SK-N-SH (cell line): ENCODE measurements around the gene TMEM97. TPM values are rescaled to one million over a fixed set of nuclear protein-coding genes. Genes with fewer than 3 reads are reported as not detected.

Experiments
- CTCF ChIA-PET: fragments of 300-600, 350-600 bp; formaldehyde crosslinking; extraction: SDS; loops from one replicate; lab custom pipeline; 2021; lab: Yijun Ruan, JAX
- POLR2A ChIA-PET: fragments of 350-600 bp; sonication (Branson Sonifier 250); formaldehyde crosslinking; extraction: SDS; loops from one replicate; lab custom pipeline; 2020; ENCODE audit warnings: antibody characterized with exemption, inconsistent platforms; lab: Yijun Ruan, JAX
- DNase-seq: peaks from one replicate; pipeline ENCODE4 v3.0.0; 2012
- H2AFZ ChIP-seq: fragments of 200-600 bp; sonication (generic); 2 replicates; pipeline ENCODE4 v1.8.1; 2016; ENCODE audit warnings: antibody characterized with exemption, mild to moderate bottlenecking, low read depth
- H3F3A ChIP-seq: fragments of 200-600 bp; sonication (generic); replicated peaks from 2 replicates; pipeline ENCODE3; 2016; ENCODE audit warnings: antibody characterized with exemption, mild to moderate bottlenecking; ENCODE audit not compliant: insufficient read depth
- H3K27ac ChIP-seq, 2 experiments: fragments of 200-500 bp in 1 of 2; fragments of 200-600 bp in 1 of 2; sonication (Bioruptor generic) in 1 of 2; sonication (generic), shearing (Covaris generic) in 1 of 2; 2 replicates each; pipeline versions ENCODE4 v1.5.1 to v1.6.1; 2014 to 2016; ENCODE audit warnings: low read depth in 2 of 2, inconsistent platforms in 1 of 2, low read length in 1 of 2, mild to moderate bottlenecking in 1 of 2, mixed read lengths in 1 of 2
- H3K27me3 ChIP-seq: fragments of 200-600 bp; sonication (generic), shearing (Covaris generic); 2 replicates; pipeline ENCODE4 v1.6.1; 2016; ENCODE audit warnings: mixed run types; ENCODE audit not compliant: insufficient read depth
- H3K36me3 ChIP-seq, 2 experiments: fragments of 200-500 bp in 1 of 2; fragments of 200-600 bp in 1 of 2; sonication (Bioruptor generic) in 1 of 2; sonication (generic) in 1 of 2; replicated peaks in 1 of 2; 2 replicates each; pipeline versions ENCODE3 to v1.5.1; 2014 to 2016; ENCODE audit warnings: low read length in 1 of 2, mild to moderate bottlenecking in 1 of 2; ENCODE audit not compliant: insufficient read depth in 2 of 2, control insufficient read depth in 1 of 2
- H3K4me1 ChIP-seq, 2 experiments: fragments of 200-500 bp in 1 of 2; fragments of 200-600 bp in 1 of 2; sonication (Bioruptor generic) in 1 of 2; sonication (generic), shearing (Covaris generic) in 1 of 2; 2 replicates each; pipeline versions ENCODE4 v1.5.1 to v1.6.1; 2014 to 2016; ENCODE audit warnings: low read depth in 1 of 2, low read length in 1 of 2, mixed run types in 1 of 2; ENCODE audit not compliant: insufficient read depth in 2 of 2, control insufficient read depth in 1 of 2
- H3K4me2 ChIP-seq: fragments of 200-600 bp; sonication (generic), shearing (Covaris generic); 2 replicates; pipeline ENCODE4 v1.6.1; 2017; ENCODE audit warnings: mixed run types
- H3K4me3 ChIP-seq, 2 experiments: fragments of 200-500 bp in 1 of 2; fragments of 200-600 bp in 1 of 2; sonication (Bioruptor generic) in 1 of 2; sonication (generic), shearing (Covaris generic) in 1 of 2; 2 replicates each; pipeline versions ENCODE4 v1.5.1 to v1.8.1; 2014 to 2016; ENCODE audit warnings: low read depth in 2 of 2, inconsistent platforms in 1 of 2, low read length in 1 of 2, mild to moderate bottlenecking in 1 of 2, mixed read lengths in 1 of 2, moderate library complexity in 1 of 2
- H3K79me2 ChIP-seq: fragments of 200-600 bp; sonication (generic); 2 replicates; pipeline ENCODE4 v1.8.1; 2017; ENCODE audit warnings: mild to moderate bottlenecking; ENCODE audit not compliant: insufficient read depth
- H3K9ac ChIP-seq: fragments of 200-600 bp; sonication (generic); 2 replicates; pipeline ENCODE4 v1.6.1; 2017; ENCODE audit warnings: mixed run types
- H3K9me2 ChIP-seq: fragments of 200-600 bp; sonication (generic); 2 replicates; pipeline ENCODE4 v1.6.1; 2017; ENCODE audit warnings: mixed run types
- H3K9me3 ChIP-seq: fragments of 200-600 bp; sonication (generic); 2 replicates; pipeline ENCODE4 v1.6.1; 2017; ENCODE audit warnings: mixed run types, mild to moderate bottlenecking, moderate library complexity
- H4K20me1 ChIP-seq: fragments of 200-600 bp; sonication (generic); 2 replicates; pipeline ENCODE4 v1.6.1; 2017; ENCODE audit warnings: mild to moderate bottlenecking, mixed run types; ENCODE audit not compliant: insufficient read depth
- CTCF ChIP-seq: fragments of 200-600 bp; sonication (generic); IDR thresholded peaks from 2 replicates; pipeline ENCODE4 v1.6.1; 2017; ENCODE audit warnings: antibody characterized with exemption, mild to moderate bottlenecking, moderate library complexity
- ELF1 ChIP-seq: IDR thresholded peaks from 2 replicates; pipeline ENCODE4 v1.4.0; 2012
- FOSL2 ChIP-seq: IDR thresholded peaks from 2 replicates; pipeline ENCODE4 v1.4.0; 2012; ENCODE audit warnings: low read depth, mild to moderate bottlenecking, moderate library complexity, borderline replicate concordance
- IRF3 ChIP-seq: fragments of 150-350 bp; IDR thresholded peaks from 2 replicates; pipeline ENCODE4 v1.6.1; 2016; ENCODE audit warnings: mild to moderate bottlenecking, low read depth, low read length
- MAX ChIP-seq: IDR thresholded peaks from 2 replicates; pipeline ENCODE4 v1.4.0; 2012; ENCODE audit warnings: low read depth
- MEF2A ChIP-seq: IDR thresholded peaks from 2 replicates; pipeline ENCODE4 v1.4.0; 2012; ENCODE audit warnings: low read depth, borderline replicate concordance
- WGBS: methylation state at CpG from one replicate; pipeline ENCODE4 v1.1.6; 2017; ENCODE audit warnings: low lambda C conversion rate; 5-methylcytosine and 5-hydroxymethylcytosine counted together
- polyA plus RNA-seq, 3 experiments: library from polyadenylated mRNA; depleted of rRNA; stranded (reverse); fragments of >200 nt; gene quantifications; 2 replicates each; pipeline ENCODE4 v1.2.3, GENCODE V29; 2012

Gene TMEM97
- polyA plus RNA-seq, 1 of the 3 experiments (the other 2 are of a cell fraction), result 8.6 TPM

GRCh38 chr17:28313841-28314240 is 5.2 kb upstream of the TMEM97 start:
- H3K79me2 ChIP-seq, result no peaks in the 10 kb centered on the region
- H3K9me3 ChIP-seq, result no peaks in the 10 kb centered on the region
- DNase-seq, result no peak
- H3K9ac ChIP-seq, result no peak overlapping the region
- ChIA-PET POLR2A (no interaction called here), CTCF (interaction anchor here (0.6 to 0.8 kb wide), 2 partner anchors 12 to 29 kb away, joined by 3 read pairs; no protein-coding TSS in a partner anchor)
- H3F3A ChIP-seq, result no peaks in the 10 kb centered on the region
- H3K4me3 ChIP-seq, result no peak overlapping the region
- no peak overlapping the region for H3K4me2 ChIP-seq
- no peaks in the 10 kb centered on the region for H3K27me3 ChIP-seq
- H3K4me1 ChIP-seq, result peaks cover 7 to 8% of the 10 kb centered on the region in 2 experiments; a peak in 1 of 4 replicates
- H3K27ac ChIP-seq, result no peak overlapping the region
- no peaks in the 10 kb centered on the region for H4K20me1 ChIP-seq
- H3K36me3 ChIP-seq, result no peaks in the 10 kb centered on the region
- 73% methylated on average over 2 of the region's 2 CpGs for WGBS
- no peak overlapping the region for H2AFZ ChIP-seq
- no peak for TF ChIP-seq FOSL2
- no peaks in the 10 kb centered on the region for H3K9me2 ChIP-seq

GRCh38 chr17:28315846-28316705 is 2.9 kb upstream of the TMEM97 start:
- Histone ChIP-seq H3K9me3 (no peaks in the 10 kb centered on the region), H3K4me2 (no peak overlapping the region), H4K20me1 (no peaks in the 10 kb centered on the region), H3F3A (no peaks in the 10 kb centered on the region), H3K9me2 (no peaks in the 10 kb centered on the region), H3K27ac (no peak overlapping the region), H3K79me2 (peaks cover 16% of the 10 kb centered on the region), H3K9ac (no peak overlapping the region), H3K27me3 (no peaks in the 10 kb centered on the region), H3K36me3 (no peaks in the 10 kb centered on the region), H3K4me3 (no peak overlapping the region), H2AFZ (no peak overlapping the region), H3K4me1 (peaks cover 7 to 14% of the 10 kb centered on the region in 2 experiments; a peak in 1 of 4 replicates)
- TF ChIP-seq ELF1 (no peak), IRF3 (no peak), CTCF (no peak), MAX (no peak), MEF2A (no peak)
- ChIA-PET CTCF (no interaction called here), POLR2A (no interaction called here)
- DNase-seq, result no peak
- WGBS, result 85% methylated on average over 4 of the region's 4 CpGs
